ENCODE measurements around the gene TPRG1.

GRCh38 chr3:189277711-189278110 lies 105.9 kb downstream of the TPRG1 start:
- TF ChIP-seq, protein P1, sequence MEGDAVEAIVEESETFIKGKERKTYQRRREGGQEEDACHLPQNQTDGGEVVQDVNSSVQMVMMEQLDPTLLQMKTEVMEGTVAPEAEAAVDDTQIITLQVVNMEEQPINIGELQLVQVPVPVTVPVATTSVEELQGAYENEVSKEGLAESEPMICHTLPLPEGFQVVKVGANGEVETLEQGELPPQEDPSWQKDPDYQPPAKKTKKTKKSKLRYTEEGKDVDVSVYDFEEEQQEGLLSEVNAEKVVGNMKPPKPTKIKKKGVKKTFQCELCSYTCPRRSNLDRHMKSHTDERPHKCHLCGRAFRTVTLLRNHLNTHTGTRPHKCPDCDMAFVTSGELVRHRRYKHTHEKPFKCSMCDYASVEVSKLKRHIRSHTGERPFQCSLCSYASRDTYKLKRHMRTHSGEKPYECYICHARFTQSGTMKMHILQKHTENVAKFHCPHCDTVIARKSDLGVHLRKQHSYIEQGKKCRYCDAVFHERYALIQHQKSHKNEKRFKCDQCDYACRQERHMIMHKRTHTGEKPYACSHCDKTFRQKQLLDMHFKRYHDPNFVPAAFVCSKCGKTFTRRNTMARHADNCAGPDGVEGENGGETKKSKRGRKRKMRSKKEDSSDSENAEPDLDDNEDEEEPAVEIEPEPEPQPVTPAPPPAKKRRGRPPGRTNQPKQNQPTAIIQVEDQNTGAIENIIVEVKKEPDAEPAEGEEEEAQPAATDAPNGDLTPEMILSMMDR (IDR thresholded peaks at IDR 0.05), result no peak
- TF ChIP-seq POLR2A (IDR thresholded peaks at IDR 0.05), result no peak

All from body of pancreas (tissue), 4 donors.